Amniotic epithelial cell (primary cell): Measurements from ENCODE around the gene UPF3A.

Experiments used
- DNase-seq: peaks from one replicate; pipeline ENCODE4 v3.0.0-alpha.2; 2010; ENCODE audit warnings: low read depth

Gene UPF3A

GRCh38 chr13:114304346-114305034 is 23.1 kb downstream of the UPF3A start:
- no peak for DNase-seq

GRCh38 chr13:114309086-114309485 is 27.7 kb downstream of the UPF3A start:
- DNase-seq = no peak

- DNase-seq = no peak
These were observed 28.5 kb downstream of the UPF3A start for GRCh38 chr13:114309806-114310410.

- DNase-seq = peak; percentile 42
These were observed 29.6 kb downstream of the UPF3A start for GRCh38 chr13:114310956-114311355.

GRCh38 chr13:114311387-114311786 is 30.0 kb downstream of the UPF3A start:
- DNase-seq = no peak

GRCh38 chr13:114311908-114312307 is 30.5 kb downstream of the UPF3A start:
- no peak for DNase-seq

- DNase-seq = peak; percentile 29
These were observed 31.9 kb downstream of the UPF3A start for GRCh38 chr13:114313061-114313860.

GRCh38 chr13:114314074-114314912 is 32.9 kb downstream of the UPF3A start, which contains the start of gene CHAMP1:
CHAMP1 (plus strand) TSS chr13:114314503; CDS start chr13:114323843, 9,340 bp downstream.
- peak; percentile 96 for DNase-seq

- no peak for DNase-seq
These were observed 33.8 kb downstream of the UPF3A start for GRCh38 chr13:114315074-114315785.

GRCh38 chr13:114318624-114319023 is 37.2 kb downstream of the UPF3A start:
- DNase-seq = no peak

GRCh38 chr13:114319441-114319913 is 38.1 kb downstream of the UPF3A start:
- peak; percentile 56 for DNase-seq

- peak; percentile 39 for DNase-seq
These were observed 38.7 kb downstream of the UPF3A start for GRCh38 chr13:114320065-114320464.

- DNase-seq = no peak
These were observed 39.9 kb downstream of the UPF3A start for GRCh38 chr13:114321256-114321655.

- no peak for DNase-seq
These were observed 41.9 kb downstream of the UPF3A start for GRCh38 chr13:114323349-114323748.

GRCh38 chr13:114324334-114324733 is 42.9 kb downstream of the UPF3A start:
- DNase-seq = no peak

- DNase-seq = peak; percentile 84
These were observed 44.3 kb downstream of the UPF3A start for GRCh38 chr13:114325729-114326128.

GRCh38 chr13:114328034-114328433 is 46.6 kb downstream of the UPF3A start:
- DNase-seq = no peak

- DNase-seq = no peak
These were observed 47.2 kb downstream of the UPF3A start for GRCh38 chr13:114328595-114328994.

- no peak for DNase-seq
These were observed 48.7 kb downstream of the UPF3A start for GRCh38 chr13:114330086-114330485.

- DNase-seq = peak; percentile 54
These were observed 52.5 kb downstream of the UPF3A start for GRCh38 chr13:114333881-114334280.
